Measurements from ENCODE around the gene LIMCH1.

The LIMCH1 gene

GRCh38 chr4:41539711-41540110, 1.8 kb downstream of the LIMCH1 start:
- no peaks in the 10 kb centered on the region for H3K4me1 Mint-ChIP-seq (ENCODE audit: low read depth)
- no peaks in the 10 kb centered on the region for H3K27me3 Mint-ChIP-seq
- H3K9me3 Mint-ChIP-seq, result no peaks in the 10 kb centered on the region
- no peak overlapping the region for H3K4me3 Mint-ChIP-seq
- no peak overlapping the region for H3K27ac Mint-ChIP-seq
- no peaks in the 10 kb centered on the region for H3K36me3 Mint-ChIP-seq (ENCODE audit: low read depth)

GRCh38 chr4:41540687-41541086, 2.7 kb downstream of the LIMCH1 start:
- H3K27me3 Mint-ChIP-seq, result no peaks in the 10 kb centered on the region
- peaks cover 3% of the 10 kb centered on the region for H3K9me3 Mint-ChIP-seq
- no peak overlapping the region for H3K4me3 Mint-ChIP-seq
- no peaks in the 10 kb centered on the region for H3K36me3 Mint-ChIP-seq (ENCODE audit: low read depth)
- H3K4me1 Mint-ChIP-seq (ENCODE audit: low read depth), result no peaks in the 10 kb centered on the region
- no peak overlapping the region for H3K27ac Mint-ChIP-seq

DNA sequence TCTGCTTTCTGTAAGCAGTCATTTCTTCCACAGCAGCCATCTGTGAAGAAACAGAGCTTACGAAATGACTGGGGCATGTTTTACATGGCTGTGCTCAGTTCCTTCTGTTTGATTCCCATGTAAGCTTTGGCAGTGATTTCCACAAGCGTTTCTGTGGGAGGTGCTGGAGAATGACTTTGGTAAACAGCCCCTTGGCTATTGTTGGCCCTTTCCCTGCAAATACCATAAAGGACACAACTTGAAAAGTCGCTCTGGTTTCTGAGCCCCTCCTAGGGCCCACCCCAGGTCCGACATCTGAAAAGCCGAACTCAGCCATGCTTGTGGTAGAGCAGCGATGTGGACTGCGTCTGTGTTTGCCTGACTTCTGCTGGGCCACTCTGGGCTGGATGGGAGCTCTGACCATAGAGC, 3.7 kb downstream of the LIMCH1 start:
- Mint-ChIP-seq H3K27ac (no peak overlapping the region), H3K36me3 (ENCODE audit: low read depth) (no peaks in the 10 kb centered on the region), H3K27me3 (no peaks in the 10 kb centered on the region), H3K4me1 (ENCODE audit: low read depth) (no peaks in the 10 kb centered on the region), H3K4me3 (no peak overlapping the region), H3K9me3 (peaks cover 3% of the 10 kb centered on the region)

DNA sequence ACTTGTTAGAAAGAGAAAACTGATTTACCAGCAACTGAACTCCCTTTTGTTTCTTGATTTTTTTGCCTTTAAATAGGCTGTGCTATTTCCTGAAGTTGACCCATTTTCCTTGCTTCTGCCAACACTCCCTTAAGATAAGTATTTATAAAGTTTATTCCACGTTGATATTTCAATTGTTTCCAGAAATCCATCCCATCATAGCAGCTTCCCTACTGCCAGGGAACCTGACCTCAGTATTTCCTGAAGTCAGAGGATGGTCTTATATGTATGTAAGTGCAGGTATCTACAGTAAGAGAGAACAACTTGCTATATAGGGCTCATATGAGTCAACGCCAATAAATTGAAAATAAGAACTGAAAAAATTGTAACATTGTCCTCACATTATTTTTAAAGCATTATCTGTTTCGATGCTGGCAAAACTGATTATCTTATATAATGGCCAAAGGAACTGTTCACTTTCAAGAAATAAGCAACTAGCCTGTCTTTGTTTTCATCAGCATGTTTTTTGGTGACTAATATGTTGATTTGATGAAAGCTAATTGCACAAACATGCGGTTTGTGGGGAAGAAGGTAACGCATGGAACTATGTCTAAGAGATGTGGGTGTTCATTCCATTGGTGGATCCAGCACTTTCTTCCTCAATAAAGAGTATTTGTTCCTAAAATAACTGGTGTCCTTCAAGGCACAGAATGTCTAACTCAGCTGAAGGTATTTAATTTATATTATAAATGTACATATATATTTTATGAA, 4.7 kb downstream of the LIMCH1 start:
- Mint-ChIP-seq H3K27me3 (no peaks in the 10 kb centered on the region), H3K9me3 (peaks cover 3% of the 10 kb centered on the region), H3K27ac (no peak overlapping the region), H3K36me3 (ENCODE audit: low read depth) (no peaks in the 10 kb centered on the region), H3K4me1 (ENCODE audit: low read depth) (no peaks in the 10 kb centered on the region), H3K4me3 (no peak overlapping the region)

DNA sequence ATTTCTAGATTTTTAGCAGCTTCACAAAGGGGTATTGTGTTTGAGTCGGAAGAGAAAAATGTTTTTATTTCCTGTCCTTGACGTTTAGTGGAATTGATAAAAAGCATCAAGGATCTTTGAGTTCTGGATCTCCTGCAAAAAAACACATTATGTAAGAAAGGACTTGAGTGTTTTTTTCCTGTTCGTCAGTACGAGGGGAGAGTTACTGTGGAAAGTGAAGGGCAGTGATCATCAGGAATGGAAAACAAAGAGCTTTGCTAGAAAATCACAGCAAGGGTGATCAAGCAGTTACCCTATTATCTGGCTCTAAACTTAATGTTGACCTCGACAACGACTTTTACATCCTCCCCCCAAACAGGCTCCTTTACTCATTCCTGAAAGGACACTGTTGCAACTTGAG, 7.3 kb downstream of the LIMCH1 start:
- Mint-ChIP-seq H3K9me3 (peaks cover 3% of the 10 kb centered on the region), H3K4me3 (no peak overlapping the region), H3K27me3 (no peaks in the 10 kb centered on the region), H3K4me1 (ENCODE audit: low read depth) (no peaks in the 10 kb centered on the region), H3K36me3 (ENCODE audit: low read depth) (no peaks in the 10 kb centered on the region), H3K27ac (no peak overlapping the region)

- H3K4me1 Mint-ChIP-seq (ENCODE audit: low read depth), result no peaks in the 10 kb centered on the region
- H3K9me3 Mint-ChIP-seq, result peaks cover 3% of the 10 kb centered on the region
- H3K27me3 Mint-ChIP-seq, result peaks cover under 1% of the 10 kb centered on the region
- H3K4me3 Mint-ChIP-seq, result no peak overlapping the region
- no peaks in the 10 kb centered on the region for H3K36me3 Mint-ChIP-seq (ENCODE audit: low read depth)
- no peak overlapping the region for H3K27ac Mint-ChIP-seq
Measured at GRCh38 chr4:41546638-41547037, 8.7 kb downstream of the LIMCH1 start.

GRCh38 chr4:41548305-41548880, 10.4 kb downstream of the LIMCH1 start:
- Mint-ChIP-seq H3K9me3 (peaks cover 3% of the 10 kb centered on the region), H3K4me3 (no peak overlapping the region), H3K27ac (no peak overlapping the region), H3K27me3 (peaks cover 5% of the 10 kb centered on the region), H3K4me1 (ENCODE audit: low read depth) (no peaks in the 10 kb centered on the region), H3K36me3 (ENCODE audit: low read depth) (no peaks in the 10 kb centered on the region)

- Mint-ChIP-seq H3K4me1 (ENCODE audit: low read depth) (no peaks in the 10 kb centered on the region), H3K36me3 (ENCODE audit: low read depth) (no peaks in the 10 kb centered on the region), H3K27ac (no peak overlapping the region), H3K27me3 (peaks cover 5% of the 10 kb centered on the region), H3K4me3 (no peak overlapping the region), H3K9me3 (peaks cover 3% of the 10 kb centered on the region)
Measured at GRCh38 chr4:41549478-41549877, 11.5 kb downstream of the LIMCH1 start.

- Mint-ChIP-seq H3K9me3 (peaks cover under 1% of the 10 kb centered on the region), H3K27ac (no peak overlapping the region), H3K4me3 (no peak overlapping the region), H3K36me3 (ENCODE audit: low read depth) (no peaks in the 10 kb centered on the region), H3K27me3 (peaks cover 5% of the 10 kb centered on the region), H3K4me1 (ENCODE audit: low read depth) (no peaks in the 10 kb centered on the region)
Measured at GRCh38 chr4:41550308-41550707, 12.4 kb downstream of the LIMCH1 start.

DNA sequence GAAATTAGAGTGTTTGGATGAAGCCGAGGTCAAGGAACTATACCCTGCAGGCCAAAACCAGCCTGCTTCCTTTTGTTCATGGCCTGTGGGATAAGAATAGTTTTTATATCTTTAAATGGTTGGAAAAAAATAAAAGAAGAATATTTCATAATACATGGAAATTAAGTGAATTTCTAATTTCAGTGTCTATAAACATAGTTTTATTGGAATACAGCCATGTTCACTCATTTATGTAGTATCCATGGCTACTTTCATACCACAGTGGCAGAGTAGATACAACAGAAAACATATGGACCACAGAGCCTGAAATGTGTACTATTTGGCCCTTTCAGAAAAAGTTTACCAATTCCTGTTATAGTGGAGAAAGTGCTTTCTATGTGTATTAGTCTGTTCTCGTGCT, 13.6 kb downstream of the LIMCH1 start:
- no peaks in the 10 kb centered on the region for H3K4me1 Mint-ChIP-seq (ENCODE audit: low read depth)
- H3K36me3 Mint-ChIP-seq (ENCODE audit: low read depth), result no peaks in the 10 kb centered on the region
- peaks cover 5% of the 10 kb centered on the region for H3K27me3 Mint-ChIP-seq
- H3K9me3 Mint-ChIP-seq, result no peaks in the 10 kb centered on the region
- no peak overlapping the region for H3K27ac Mint-ChIP-seq
- no peak overlapping the region for H3K4me3 Mint-ChIP-seq

DNA sequence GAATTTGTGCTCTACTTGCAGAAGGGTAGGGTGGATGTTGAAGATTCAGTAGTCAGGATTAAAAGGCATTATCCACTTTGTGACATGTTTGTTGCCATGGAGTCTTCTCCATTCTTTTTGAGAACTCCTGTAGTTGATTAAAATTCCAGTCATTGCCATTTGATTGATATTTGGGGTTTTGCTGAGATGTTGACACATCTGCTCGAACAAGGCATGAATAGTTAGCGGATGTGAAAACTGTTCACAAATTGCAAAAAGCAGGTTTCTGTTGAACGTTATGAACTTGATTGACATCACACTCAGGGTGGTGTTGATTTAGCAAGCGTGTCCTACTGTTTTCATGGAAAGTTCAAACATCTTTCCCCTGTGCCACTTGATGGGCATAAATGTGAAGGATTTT, 16.9 kb downstream of the LIMCH1 start:
- Mint-ChIP-seq H3K36me3 (ENCODE audit: low read depth) (no peaks in the 10 kb centered on the region), H3K27me3 (peaks cover 10% of the 10 kb centered on the region), H3K9me3 (no peaks in the 10 kb centered on the region), H3K27ac (no peak overlapping the region), H3K4me1 (ENCODE audit: low read depth) (no peaks in the 10 kb centered on the region), H3K4me3 (no peak overlapping the region)

- H3K4me1 Mint-ChIP-seq (ENCODE audit: low read depth), result no peaks in the 10 kb centered on the region
- H3K27me3 Mint-ChIP-seq, result peaks cover 13% of the 10 kb centered on the region
- H3K27ac Mint-ChIP-seq, result no peak overlapping the region
- no peaks in the 10 kb centered on the region for H3K36me3 Mint-ChIP-seq (ENCODE audit: low read depth)
- no peaks in the 10 kb centered on the region for H3K9me3 Mint-ChIP-seq
- no peak overlapping the region for H3K4me3 Mint-ChIP-seq
Measured at GRCh38 chr4:41556526-41556925, 18.6 kb downstream of the LIMCH1 start.

GRCh38 chr4:41559940-41560516, 22.1 kb downstream of the LIMCH1 start:
- no peak overlapping the region for H3K27ac Mint-ChIP-seq
- H3K27me3 Mint-ChIP-seq, result peaks cover 8% of the 10 kb centered on the region
- H3K36me3 Mint-ChIP-seq (ENCODE audit: low read depth), result no peaks in the 10 kb centered on the region
- H3K4me1 Mint-ChIP-seq (ENCODE audit: low read depth), result no peaks in the 10 kb centered on the region
- no peaks in the 10 kb centered on the region for H3K9me3 Mint-ChIP-seq
- H3K4me3 Mint-ChIP-seq, result no peak overlapping the region

DNA sequence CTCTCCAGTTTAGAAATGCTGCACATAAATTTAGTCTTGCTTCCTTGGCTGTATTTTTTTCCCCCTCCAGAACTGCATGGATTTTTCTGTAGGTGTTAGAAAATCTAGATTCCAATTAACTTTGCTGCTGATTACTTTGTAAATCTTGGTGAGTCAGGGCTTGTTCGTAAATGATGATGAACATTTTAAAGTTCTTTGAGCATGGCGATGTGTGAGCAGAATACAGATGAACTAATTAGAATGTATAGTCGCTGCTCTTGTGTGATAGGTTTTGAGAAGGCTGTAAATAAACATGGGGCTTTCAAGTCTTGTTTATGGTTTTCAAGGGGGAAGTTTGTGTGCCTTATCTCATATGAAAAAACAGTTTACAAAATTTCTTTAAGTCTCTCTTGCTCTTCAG, 23.3 kb downstream of the LIMCH1 start:
- Mint-ChIP-seq H3K27ac (no peak overlapping the region), H3K4me3 (no peak overlapping the region), H3K4me1 (ENCODE audit: low read depth) (no peaks in the 10 kb centered on the region), H3K27me3 (peaks cover 8% of the 10 kb centered on the region), H3K9me3 (no peaks in the 10 kb centered on the region), H3K36me3 (ENCODE audit: low read depth) (no peaks in the 10 kb centered on the region)

DNA sequence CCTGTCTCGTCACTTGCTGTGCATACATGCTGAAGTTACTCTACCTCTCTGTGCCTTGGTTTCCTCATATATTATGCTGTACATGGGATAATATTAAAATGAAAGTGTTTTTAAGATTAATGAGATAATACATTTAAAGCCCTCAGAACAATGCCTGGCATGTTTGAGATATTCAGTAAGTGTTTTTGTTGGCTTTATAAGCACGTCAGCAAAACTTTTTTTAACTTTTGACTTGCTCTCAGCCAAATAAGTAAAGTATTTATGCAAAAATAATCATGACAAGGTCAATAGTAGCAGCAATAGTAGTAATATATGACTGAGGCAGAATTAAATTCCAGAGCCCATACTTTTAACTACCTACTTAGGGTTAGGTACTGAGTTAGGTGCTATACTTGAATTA, 29.2 kb downstream of the LIMCH1 start:
- Mint-ChIP-seq H3K36me3 (ENCODE audit: low read depth) (no peaks in the 10 kb centered on the region), H3K4me3 (no peak overlapping the region), H3K27me3 (no peaks in the 10 kb centered on the region), H3K4me1 (ENCODE audit: low read depth) (no peaks in the 10 kb centered on the region), H3K9me3 (no peaks in the 10 kb centered on the region), H3K27ac (no peak overlapping the region)

DNA sequence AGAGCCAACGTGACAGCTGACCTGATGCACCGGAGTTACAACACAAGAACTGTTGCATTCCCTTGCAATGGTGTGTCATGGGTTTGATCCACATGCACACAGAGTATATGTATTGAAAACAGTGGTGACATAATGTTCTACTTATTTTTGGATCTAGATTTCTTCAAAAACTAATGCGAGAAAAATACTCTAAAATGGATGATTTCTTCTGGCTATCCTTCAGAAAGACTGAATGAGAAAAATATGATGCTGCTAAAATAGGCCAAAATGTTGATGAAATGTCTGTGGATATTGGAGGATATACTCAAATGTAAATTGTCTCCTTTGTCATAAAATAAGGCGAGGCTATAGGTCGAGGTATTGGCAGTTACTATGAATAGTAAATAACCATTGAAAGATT, 30.4 kb downstream of the LIMCH1 start:
- Mint-ChIP-seq H3K27ac (no peak overlapping the region), H3K4me3 (no peak overlapping the region), H3K9me3 (no peaks in the 10 kb centered on the region), H3K4me1 (ENCODE audit: low read depth) (no peaks in the 10 kb centered on the region), H3K27me3 (no peaks in the 10 kb centered on the region), H3K36me3 (ENCODE audit: low read depth) (no peaks in the 10 kb centered on the region)

Data from stimulated activated naive CD8-positive, alpha-beta T cell treated with anti-CD3 and anti-CD28 coated beads, Interleukin-15, Interleukin-2, amounts not matched to agents 100 ng/mL and 50 ng/mL, for 24 hours (primary cell).